Measurements from ENCODE around the gene NOL4L.

GRCh38 chr20:32515631-32516101, 69.5 kb downstream of the NOL4L start:
- TF ChIP-seq CTCF (conservative IDR thresholded peaks at IDR 0.05), result no peak
- TF ChIP-seq ZFX (IDR thresholded peaks at IDR 0.05), result no peak

All from C4-2B (cell line).